Measurements from ENCODE around the gene TUBA1B. TPM values are rescaled to one million over a fixed set of nuclear protein-coding genes. Genes with fewer than 3 reads are reported as not detected.

Gene TUBA1B
- total and polyA plus RNA-seq, 12 donors: 117 to 1,374 (median 309) TPM

- Histone ChIP-seq H3K4me3 (no peak overlapping the region), H3K4me1 (peaks cover 2 to 25% (median 20%) of the 10 kb centered on the region in 9 donors), H3K36me3 (peaks cover 0 to 35% (median 18%) of the 10 kb centered on the region in 9 donors), H3K27me3 (no peaks in the 10 kb centered on the region), H3K9me3 (no peaks in the 10 kb centered on the region), H3K27ac (no peak overlapping the region)
- no peak for TF ChIP-seq CTCF (IDR thresholded peaks at IDR 0.05)
- ATAC-seq: no peak
- DNase-seq: no peak
- 92 to 94% methylated on average over 4 of the region's 4 CpGs for WGBS, 2 donors
- intact Hi-C loops (cut with DNase I): loop anchor here in 4 of 10 donors (10.0 kb wide), 1 partner anchor 62 kb away; the partner anchor contains the start of genes KMT2D (in 4 of the 4) and RHEBL1 (in 4 of the 4)
These were observed 4.1 kb downstream of the TUBA1B start for GRCh38 chr12:49126852-49127763.

GRCh38 chr12:49121047-49121696, 10.0 kb downstream of the TUBA1B start:
- Histone ChIP-seq H3K4me1 (peaks cover 0 to 3% (median 0%) of the 10 kb centered on the region in 9 donors), H3K27me3 (no peaks in the 10 kb centered on the region), H3K27ac (no peak overlapping the region), H3K36me3 (no peaks in the 10 kb centered on the region), H3K9me3 (no peaks in the 10 kb centered on the region), H3K4me3 (no peak overlapping the region)
- DNase-seq: peak in 1 of 2 donors; percentile 48
- ATAC-seq: peak in 7 of 8 donors; percentile 50 to 89 (median 76)
- 21 to 31% methylated on average over 6 of the region's 6 CpGs for WGBS, 2 donors
- intact Hi-C loops (cut with DNase I): loop anchor here (1.0 to 10.0 kb wide), 6 partner anchors 32 to 59 kb away; partner anchors contain the start of genes KMT2D (in 5 of the 10) and RHEBL1 (in 4 of the 10)
- peak; percentile 33 to 74 (median 64) for TF ChIP-seq CTCF (IDR thresholded peaks at IDR 0.05)

- WGBS, 2 donors: 49 to 54% methylated on average over 6 of the region's 6 CpGs
- Histone ChIP-seq H3K9me3 (no peaks in the 10 kb centered on the region), H3K4me3 (peak overlapping the region in 9 of 10 donors; percentile 67 to 100 (median 93)), H3K4me1 (peaks cover 5 to 45% (median 41%) of the 10 kb centered on the region in 9 donors), H3K27ac (peak overlapping the region in 9 of 10 donors; percentile 93 to 100 (median 99)), H3K36me3 (peaks cover 0 to 16% (median 0%) of the 10 kb centered on the region in 9 donors), H3K27me3 (no peaks in the 10 kb centered on the region)
- ATAC-seq (no peak), DNase-seq (no peak)
- intact Hi-C loops (cut with DNase I): loop anchor here in 1 of 10 donors (5.0 kb wide), 1 partner anchor 39 kb away; no protein-coding TSS in a partner anchor
- no peak for TF ChIP-seq CTCF (IDR thresholded peaks at IDR 0.05)
These were observed 20.0 kb downstream of the TUBA1B start for GRCh38 chr12:49111206-49111605.

Data from heart right ventricle (tissue), 16 donors.